ENCODE data around the gene HDHD5.

DNA sequence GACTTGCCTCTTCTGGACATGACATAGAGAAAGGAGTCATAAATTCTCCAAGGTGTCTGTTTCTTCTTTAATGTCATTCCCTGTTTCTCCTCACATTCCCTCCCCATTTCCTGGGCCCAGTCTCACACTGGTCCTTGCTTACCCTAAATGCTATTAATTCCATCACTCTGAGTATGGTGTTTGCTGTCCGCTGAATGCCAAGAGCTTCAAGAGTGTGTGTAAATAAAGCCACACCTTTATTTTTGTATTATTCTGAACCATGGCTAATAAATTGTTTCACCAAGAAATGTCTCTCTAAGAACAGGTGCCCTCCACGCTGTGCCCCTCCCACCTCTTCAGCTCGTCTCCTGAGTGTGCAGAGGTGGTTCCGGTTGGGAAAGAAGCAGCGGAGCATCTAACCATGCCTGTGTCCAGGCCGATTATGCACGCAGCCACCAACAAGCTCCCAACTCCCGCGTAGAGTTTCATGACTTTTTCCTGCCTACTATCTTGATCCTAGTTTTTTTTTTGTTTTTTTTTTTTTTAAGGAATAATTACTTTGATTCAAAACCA lies 46.5 kb downstream of the HDHD5 start:
- TF ChIP-seq POLR2A (IDR thresholded peaks at IDR 0.05; ENCODE audit: low read depth, low read length), result no peak
- no peak for TF ChIP-seq POLR2AphosphoS5 (IDR thresholded peaks at IDR 0.05; ENCODE audit: low read depth, low read length)
